Measurements from ENCODE around the gene FGD3.
"Not testable (repeated sequence)": the region's sequence is repeated elsewhere in the genome, so short reads cannot be mapped to it uniquely, and the experiment has no call there.

Gene FGD3

GRCh38 chr9:92947268-92948037 lies at the start of gene FGD3:
TSS of gene FGD3 (plus strand) at chr9:92947523. CDS start at chr9:92976257, 28,734 bp downstream.
- DNase-seq (ENCODE audit: low spot score), result no peak

DNA sequence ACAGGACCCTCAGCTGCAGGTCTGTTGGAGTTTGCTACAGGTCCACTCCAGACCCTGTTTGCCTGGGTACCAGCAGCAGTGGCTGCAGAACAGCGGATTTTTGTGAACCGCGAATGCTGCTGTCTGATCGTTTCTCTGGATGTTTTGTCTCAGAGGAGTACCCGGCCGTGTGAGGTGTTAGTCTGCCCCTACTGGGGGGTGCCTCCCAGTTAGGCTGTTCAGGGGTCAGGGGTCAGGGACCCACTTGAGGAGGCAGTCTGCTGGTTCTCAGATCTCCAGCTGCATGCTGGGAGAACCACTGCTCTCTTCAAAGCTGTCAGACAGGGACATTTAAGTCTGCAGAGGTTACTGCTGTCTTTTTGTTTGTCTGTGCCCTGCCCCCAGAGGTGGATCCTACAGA lies 42.2 kb upstream of the FGD3 start:
- DNase-seq (ENCODE audit: low spot score), result not testable (repeated sequence)

DNA sequence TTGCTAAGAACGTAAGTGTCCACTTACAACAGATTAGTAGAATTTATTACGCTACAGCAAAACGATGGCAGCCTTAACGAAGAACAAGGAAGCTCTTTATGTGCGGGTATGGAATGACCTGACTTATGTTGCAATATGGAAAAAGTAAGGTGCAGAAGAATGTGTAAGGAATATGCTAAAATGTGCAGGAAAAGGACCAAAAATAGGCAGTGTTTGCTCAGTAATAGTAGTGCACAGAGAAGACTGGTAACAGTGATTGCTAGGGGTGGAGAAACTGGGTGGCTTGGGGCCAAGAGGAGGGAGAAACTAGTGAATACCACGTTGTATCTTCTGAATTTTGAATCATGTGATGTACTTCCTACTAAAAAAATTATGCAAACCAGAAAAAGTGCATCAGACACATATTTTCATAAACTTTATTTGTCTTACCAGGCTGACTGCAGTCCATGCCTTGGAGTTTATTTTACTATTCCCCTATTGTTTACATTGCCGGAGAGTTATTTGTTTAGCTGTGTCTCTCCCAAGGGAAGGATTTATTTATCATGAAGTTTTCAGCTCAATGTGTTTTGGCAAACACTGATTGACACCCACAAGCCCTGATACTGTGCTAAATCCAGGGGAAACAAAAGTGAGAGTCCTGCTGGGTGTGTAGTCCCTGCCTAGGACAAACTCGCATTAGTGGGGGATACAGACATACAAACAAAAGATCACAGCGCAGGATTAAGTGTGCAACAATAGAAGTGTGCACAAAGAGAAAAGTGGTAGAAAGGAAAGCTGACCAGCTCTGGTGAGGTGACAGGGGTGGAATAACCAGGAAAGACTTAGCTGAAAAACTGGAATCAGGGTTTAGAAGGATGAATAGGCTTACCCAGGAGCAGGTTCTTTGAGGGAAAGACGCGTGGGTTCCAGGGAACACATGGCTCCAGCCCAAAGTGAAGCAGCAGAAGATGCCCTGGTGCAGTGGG lies 35.5 kb upstream of the FGD3 start:
- DNase-seq (ENCODE audit: low spot score), result no peak

- DNase-seq (ENCODE audit: low spot score), result no peak
These were observed 30.0 kb upstream of the FGD3 start for GRCh38 chr9:92917176-92917800.

DNA sequence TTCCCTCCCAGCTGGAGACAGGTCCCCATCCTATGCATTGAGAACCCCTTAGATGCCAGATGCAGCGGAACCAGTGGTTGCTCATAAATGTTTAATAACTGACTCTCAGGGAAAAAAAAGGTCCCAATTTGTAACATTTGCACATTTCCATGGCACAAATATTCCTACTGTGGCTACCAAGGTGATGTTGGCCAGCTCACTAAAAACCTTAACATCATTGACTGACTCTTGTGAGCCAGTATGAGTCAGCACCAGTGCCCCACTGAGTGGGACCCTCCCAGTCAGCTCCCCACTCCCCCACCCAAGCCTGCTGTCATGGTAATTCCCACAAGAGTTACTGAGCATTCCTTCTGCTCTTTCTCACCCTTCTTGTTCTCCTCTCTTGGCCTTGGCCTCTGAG lies 26.9 kb upstream of the FGD3 start:
- DNase-seq (ENCODE audit: low spot score), result no peak

DNA sequence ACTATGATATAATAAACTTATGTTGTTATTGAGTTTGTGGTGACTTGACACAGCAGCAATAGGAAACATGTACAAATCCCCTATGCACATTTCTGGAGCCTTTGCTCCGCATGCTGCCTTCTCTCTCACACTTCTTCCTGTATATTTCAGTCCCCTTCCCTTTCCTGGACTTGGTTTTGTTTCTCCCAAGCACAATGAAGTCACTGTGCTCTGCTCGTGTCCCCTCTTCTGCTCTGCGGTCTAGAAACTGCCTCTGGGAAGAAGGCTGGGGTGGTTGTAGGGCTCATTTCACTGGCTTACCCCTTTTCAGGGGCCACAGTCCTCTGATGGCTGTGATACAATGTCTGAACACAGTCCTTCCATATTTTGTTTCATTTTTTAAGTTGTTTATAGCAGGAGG lies 15.7 kb upstream of the FGD3 start:
- no peak for DNase-seq (ENCODE audit: low spot score)

- no peak for DNase-seq (ENCODE audit: low spot score)
These were observed 13.0 kb upstream of the FGD3 start for GRCh38 chr9:92934321-92934720.

- DNase-seq (ENCODE audit: low spot score), result no peak
These were observed 9.3 kb upstream of the FGD3 start for GRCh38 chr9:92938025-92938424.

DNA sequence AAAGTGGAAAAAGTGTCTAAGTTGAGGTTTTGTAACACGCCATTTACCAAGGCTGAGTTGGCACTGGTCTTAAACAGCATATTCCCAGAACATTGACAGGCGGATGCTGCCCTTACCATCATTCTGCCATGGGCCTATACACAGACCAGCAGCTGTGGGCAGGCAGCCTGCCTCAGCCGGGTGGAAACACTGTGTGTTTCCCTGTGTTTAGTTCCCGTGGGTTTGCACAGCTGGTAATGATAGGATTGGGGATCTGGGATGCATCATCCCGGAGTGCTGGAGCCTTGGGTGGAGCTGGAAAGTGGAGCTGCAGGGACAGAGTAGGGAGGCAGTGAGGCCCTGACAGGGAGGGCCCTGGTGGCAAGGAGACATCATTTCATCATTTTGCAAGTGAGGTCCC lies 5.5 kb upstream of the FGD3 start:
- DNase-seq (ENCODE audit: low spot score), result no peak

- peak; percentile 70 for DNase-seq (ENCODE audit: low spot score)
These were observed 4.4 kb upstream of the FGD3 start for GRCh38 chr9:92942688-92943616.

- no peak for DNase-seq (ENCODE audit: low spot score)
These were observed 2.4 kb upstream of the FGD3 start for GRCh38 chr9:92944921-92945320.

- DNase-seq (ENCODE audit: low spot score), result no peak
These were observed 1.5 kb upstream of the FGD3 start for GRCh38 chr9:92945796-92946195.

DNA sequence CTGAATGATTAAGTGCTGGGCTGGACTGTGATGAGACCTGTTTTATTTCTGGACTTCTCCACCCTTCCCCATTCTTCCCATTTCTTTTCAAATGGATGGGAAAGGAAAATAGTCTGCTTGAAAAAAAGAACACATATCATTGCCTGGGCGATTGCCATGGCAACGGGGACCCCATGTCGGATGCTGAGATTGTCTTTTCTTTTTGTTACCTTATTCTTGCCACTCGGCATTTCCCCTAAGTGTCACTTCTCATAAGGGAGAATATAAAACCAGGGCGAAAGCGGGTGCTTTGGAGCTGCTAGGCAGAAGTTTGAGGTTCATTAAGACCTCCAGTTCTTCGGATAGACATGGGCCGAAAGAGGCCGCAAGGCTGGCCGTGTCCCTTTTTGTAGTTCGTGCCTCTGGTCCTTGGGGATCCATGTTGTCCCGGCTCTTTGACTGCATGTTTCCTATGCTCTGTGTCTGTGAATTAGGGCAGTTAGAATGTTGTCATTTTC lies 763 bp downstream of the FGD3 start:
- DNase-seq (ENCODE audit: low spot score), result no peak

GRCh38 chr9:92948632-92949031 lies 1.3 kb downstream of the FGD3 start:
- no peak for DNase-seq (ENCODE audit: low spot score)

DNA sequence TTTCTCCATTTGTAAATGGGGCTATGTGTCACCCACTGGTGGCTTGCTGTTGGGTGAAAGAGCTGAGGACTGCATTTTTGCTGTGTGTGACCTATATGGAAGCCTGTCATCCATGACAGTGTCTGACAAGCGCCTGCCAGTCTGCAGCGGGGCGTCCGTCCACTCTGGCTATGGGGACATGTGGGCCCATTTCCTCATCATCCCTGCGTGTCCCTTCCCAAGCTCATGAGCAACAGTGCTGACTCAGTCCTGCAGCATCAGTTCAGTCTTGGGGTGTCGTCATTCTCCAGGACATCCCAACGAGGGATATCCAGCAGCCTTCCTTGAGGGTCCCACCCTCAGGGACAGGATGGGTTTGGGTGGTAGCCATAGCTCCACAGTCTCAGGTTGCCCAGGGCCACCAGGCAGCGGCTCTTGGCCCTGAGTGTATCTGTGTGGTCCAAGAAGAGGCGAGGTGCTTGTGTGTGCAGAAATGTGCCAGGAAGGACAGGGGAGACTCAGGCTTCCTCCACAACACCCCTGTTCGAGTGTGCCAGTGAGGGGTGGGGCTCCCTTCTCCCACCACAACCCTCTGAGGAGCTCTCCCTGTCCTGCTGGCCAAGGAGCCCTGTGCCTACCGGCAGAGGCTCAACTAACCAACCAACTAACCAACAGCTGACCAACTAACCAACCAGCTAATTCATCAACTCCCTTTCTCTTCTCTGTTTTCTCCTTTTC lies 2.1 kb downstream of the FGD3 start:
- DNase-seq (ENCODE audit: low spot score), result no peak

GRCh38 chr9:92950359-92950955 lies 3.1 kb downstream of the FGD3 start:
- DNase-seq (ENCODE audit: low spot score), result no peak

DNA sequence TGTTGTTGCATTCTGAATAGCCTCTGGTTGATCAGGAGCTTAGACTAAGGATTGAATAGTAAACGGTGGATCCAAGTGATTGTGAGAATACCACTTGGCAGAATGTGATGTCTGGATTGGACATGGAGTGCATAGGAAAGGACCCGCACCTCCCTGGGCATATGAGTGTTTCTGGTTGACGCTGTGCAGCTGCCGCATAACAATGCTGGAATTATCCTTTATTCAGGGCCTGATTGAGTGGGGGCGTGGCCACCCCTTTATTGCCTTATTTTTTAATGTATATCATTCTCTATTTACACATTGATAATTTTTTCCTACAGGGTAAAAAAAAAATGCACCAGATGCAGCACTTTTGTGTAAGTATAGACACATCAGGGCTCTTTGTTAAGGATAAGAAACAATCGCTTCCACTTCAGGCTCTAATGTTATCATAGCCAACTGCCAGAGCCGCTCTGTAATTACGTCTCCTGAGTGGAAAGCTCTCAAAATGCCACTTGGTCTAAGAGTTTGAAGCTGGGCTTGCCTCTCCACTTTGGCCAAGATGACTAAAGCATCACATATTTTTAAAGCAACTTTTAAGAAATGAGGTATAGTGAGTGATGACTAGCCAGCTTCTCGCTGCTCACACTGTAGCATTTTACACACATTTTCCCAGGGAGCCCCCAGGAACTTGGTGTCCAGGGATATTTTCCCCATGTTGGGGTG lies 5.7 kb downstream of the FGD3 start:
- no peak for DNase-seq (ENCODE audit: low spot score)

DNA sequence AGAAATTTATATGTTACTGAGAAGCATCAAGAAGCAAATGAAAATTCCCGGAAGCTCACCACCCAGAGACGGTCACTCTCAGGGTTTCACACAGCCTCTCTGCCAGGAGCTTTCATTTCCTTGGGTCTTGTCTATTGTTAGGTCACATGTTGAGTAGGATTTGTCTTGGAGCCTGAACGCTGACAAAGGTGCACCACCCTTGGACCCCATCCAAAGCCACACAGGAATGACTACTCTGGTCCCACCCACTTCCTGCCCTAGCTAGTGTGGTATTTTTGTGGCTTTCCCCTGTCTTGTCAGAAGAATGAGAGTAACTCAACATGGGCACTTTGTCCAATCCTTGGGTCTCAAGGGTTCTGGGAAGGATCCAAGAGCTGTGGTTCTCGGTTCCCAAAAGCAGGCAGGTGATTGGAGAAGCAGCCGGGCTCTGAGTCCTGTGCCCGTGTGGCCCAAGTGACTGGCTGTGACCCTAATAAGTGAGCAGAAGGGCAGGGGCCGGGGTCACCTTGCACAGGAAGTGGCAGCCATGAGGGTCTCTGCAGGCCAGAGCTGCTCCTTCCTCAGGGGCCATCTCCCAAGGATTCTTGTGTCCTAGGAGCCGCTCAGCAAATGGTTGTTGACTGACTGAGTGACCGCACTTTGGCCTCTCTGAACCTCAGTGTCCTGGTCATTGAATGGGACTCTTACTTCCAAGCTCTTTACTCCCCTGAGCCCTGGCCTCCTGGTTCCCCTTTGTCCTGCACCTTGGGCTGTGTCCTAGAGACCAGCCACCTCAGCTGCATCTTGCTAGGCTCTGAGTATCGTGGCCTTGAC lies 6.9 kb downstream of the FGD3 start:
- no peak for DNase-seq (ENCODE audit: low spot score)

- DNase-seq (ENCODE audit: low spot score), result no peak
These were observed 7.6 kb downstream of the FGD3 start for GRCh38 chr9:92954886-92955285.
